ENCODE measurements around the gene YAE1.

- TF ChIP-seq CTCF (IDR thresholded peaks at IDR 0.05), result no peak
- TF ChIP-seq POLR2A (IDR thresholded peaks at IDR 0.05), result no peak
These were observed 31.6 kb upstream of the YAE1 start for GRCh38 chr7:39534599-39534998.

Measured in Peyer's patch (tissue), 4 donors.